Esophagus (tissue), 2 donors: ENCODE measurements around the gene OVOL2. TPM values are rescaled to one million over a fixed set of nuclear protein-coding genes. Genes with fewer than 3 reads are reported as not detected.

Source experiments
- H3K27ac ChIP-seq, 2 donors: one replicate each; pipeline ENCODE4 v1.5.1; 2013; ENCODE audit warnings: low read depth in 2 of 2, mild to moderate bottlenecking in 2 of 2, inconsistent platforms in 1 of 2, low read length in 1 of 2, moderate library complexity in 1 of 2
- H3K27me3 ChIP-seq, 2 donors: one replicate each; pipeline ENCODE4 v1.6.1; 2013; ENCODE audit warnings: low read length in 2 of 2, control low read depth in 1 of 2, mild to moderate bottlenecking in 1 of 2; ENCODE audit not compliant: insufficient read depth in 2 of 2, control insufficient read depth in 1 of 2
- H3K36me3 ChIP-seq, 2 donors: one replicate each; pipeline ENCODE4 v1.6.1; 2013; ENCODE audit warnings: low read length in 1 of 2; ENCODE audit not compliant: control insufficient read depth in 2 of 2, insufficient read depth in 2 of 2
- H3K4me1 ChIP-seq, 2 donors: one replicate each; pipeline ENCODE4 v1.6.1; 2013; ENCODE audit warnings: low read length in 1 of 2; ENCODE audit not compliant: control insufficient read depth in 2 of 2, insufficient read depth in 2 of 2
- H3K4me3 ChIP-seq, 2 donors: one replicate each; pipeline ENCODE4 v1.5.1; 2013; ENCODE audit warnings: low read length in 2 of 2, mild to moderate bottlenecking in 2 of 2, low read depth in 1 of 2, moderate library complexity in 1 of 2
- H3K9me3 ChIP-seq, 2 donors: one replicate each; pipeline ENCODE4 v1.6.1; 2013; ENCODE audit warnings: mild to moderate bottlenecking in 2 of 2, low read depth in 1 of 2, low read length in 1 of 2, moderate library complexity in 1 of 2; ENCODE audit not compliant: control insufficient read depth in 2 of 2, insufficient read depth in 1 of 2
- WGBS, 2 donors: extraction: QIAGEN DNeasy Blood & Tissue Kit; methylation state at CpG; one replicate each; pipeline ENCODE4 v1.1.7; 2013; 5-methylcytosine and 5-hydroxymethylcytosine counted together
- polyA plus RNA-seq, 2 donors: library from polyadenylated mRNA; stranded (reverse); fragments of 200-250 nt; gene quantifications; one replicate each; pipeline ENCODE4 v1.2.3, GENCODE V29; 2013
- donor health status: healthy with polysubstance abuse.
- donor health status: Bipolar disorder and iron deficiency.

The OVOL2 gene
- polyA plus RNA-seq, 2 donors: 4.0 to 7.3 TPM

- no peaks in the 10 kb centered on the region for H3K4me1 ChIP-seq
- no peaks in the 10 kb centered on the region for H3K36me3 ChIP-seq
- no peaks in the 10 kb centered on the region for H3K9me3 ChIP-seq
- no peak overlapping the region for H3K27ac ChIP-seq
- H3K4me3 ChIP-seq: no peak overlapping the region
- no peaks in the 10 kb centered on the region for H3K27me3 ChIP-seq
- WGBS, 2 donors: 22 to 26% methylated on average over 16 of the region's 16 CpGs
Measured at GRCh38 chr20:17995967-17996819, 61.5 kb downstream of the OVOL2 start.

- H3K4me3 ChIP-seq: no peak overlapping the region
- WGBS, 2 donors: 89 to 93% methylated on average over 3 of the region's 3 CpGs
- no peaks in the 10 kb centered on the region for H3K27me3 ChIP-seq
- H3K4me1 ChIP-seq: no peaks in the 10 kb centered on the region
- no peaks in the 10 kb centered on the region for H3K9me3 ChIP-seq
- H3K36me3 ChIP-seq: peaks cover 1 to 6% of the 10 kb centered on the region in 2 donors
- H3K27ac ChIP-seq: no peak overlapping the region
Measured at GRCh38 chr20:17993546-17993945, 64.2 kb downstream of the OVOL2 start.

- H3K27me3 ChIP-seq: no peaks in the 10 kb centered on the region
Measured at GRCh38 chr20:17992847-17993513, 64.7 kb downstream of the OVOL2 start.

GRCh38 chr20:17992224-17992637, 65.5 kb downstream of the OVOL2 start:
- Histone ChIP-seq H3K4me3 (no peak overlapping the region), H3K27ac (no peak overlapping the region), H3K27me3 (no peaks in the 10 kb centered on the region), H3K4me1 (no peaks in the 10 kb centered on the region), H3K36me3 (peaks cover 1 to 6% of the 10 kb centered on the region in 2 donors), H3K9me3 (no peaks in the 10 kb centered on the region)
- WGBS, 2 donors: 65 to 69% methylated on average over 6 of the region's 6 CpGs

More at GRCh38 chr20:17992847-17993513, 64.7 kb downstream of the OVOL2 start:
- Histone ChIP-seq H3K27ac (no peak overlapping the region), H3K4me3 (no peak overlapping the region), H3K36me3 (peaks cover 1 to 6% of the 10 kb centered on the region in 2 donors), H3K4me1 (no peaks in the 10 kb centered on the region), H3K9me3 (no peaks in the 10 kb centered on the region)
- 59 to 61% methylated on average over 5 of the region's 5 CpGs for WGBS, 2 donors

- WGBS, 2 donors: 85 to 88% methylated on average over 9 to 10 of the region's 10 CpGs
- no peaks in the 10 kb centered on the region for H3K27me3 ChIP-seq
- H3K36me3 ChIP-seq: peaks cover 1 to 6% of the 10 kb centered on the region in 2 donors
Measured at GRCh38 chr20:17990278-17990972, 67.3 kb downstream of the OVOL2 start.

GRCh38 chr20:17987988-17988387, 69.7 kb downstream of the OVOL2 start:
- WGBS, 2 donors: 86 to 92% methylated on average over 3 of the region's 3 CpGs
- H3K36me3 ChIP-seq: peaks cover 1 to 6% of the 10 kb centered on the region in 2 donors
- H3K4me1 ChIP-seq: no peaks in the 10 kb centered on the region
- H3K27me3 ChIP-seq: no peaks in the 10 kb centered on the region
- no peak overlapping the region for H3K4me3 ChIP-seq
- no peak overlapping the region for H3K27ac ChIP-seq
- no peaks in the 10 kb centered on the region for H3K9me3 ChIP-seq

More at GRCh38 chr20:17990278-17990972, 67.3 kb downstream of the OVOL2 start:
- Histone ChIP-seq H3K9me3 (no peaks in the 10 kb centered on the region), H3K27ac (no peak overlapping the region), H3K4me3 (no peak overlapping the region), H3K4me1 (no peaks in the 10 kb centered on the region)

- peaks cover 1 to 6% of the 10 kb centered on the region in 2 donors for H3K36me3 ChIP-seq
- no peak overlapping the region for H3K27ac ChIP-seq
Measured at GRCh38 chr20:17985388-17986018, 72.2 kb downstream of the OVOL2 start.

GRCh38 chr20:17976305-17976704, 81.4 kb downstream of the OVOL2 start:
- no peaks in the 10 kb centered on the region for H3K27me3 ChIP-seq
- 91 to 97% methylated on average over 6 of the region's 6 CpGs for WGBS, 2 donors
- H3K27ac ChIP-seq: no peak overlapping the region

More at GRCh38 chr20:17985388-17986018, 72.2 kb downstream of the OVOL2 start:
- Histone ChIP-seq H3K4me1 (no peaks in the 10 kb centered on the region), H3K9me3 (no peaks in the 10 kb centered on the region), H3K4me3 (no peak overlapping the region), H3K27me3 (no peaks in the 10 kb centered on the region)
- 84 to 91% methylated on average over 7 of the region's 7 CpGs for WGBS, 2 donors

More at GRCh38 chr20:17976305-17976704, 81.4 kb downstream of the OVOL2 start:
- H3K4me3 ChIP-seq: no peak overlapping the region
- H3K36me3 ChIP-seq: no peaks in the 10 kb centered on the region
- H3K4me1 ChIP-seq: no peaks in the 10 kb centered on the region
- H3K9me3 ChIP-seq: no peaks in the 10 kb centered on the region
